IPS DF 6.9 (cell line): ENCODE results near the gene CTNNBL1.

Experiments
- DNase-seq: peaks from one replicate; pipeline ENCODE4 v3.0.0-alpha.2; 2013; ENCODE audit warnings: low read depth, low spot score
- H3K27ac ChIP-seq: one replicate; pipeline ENCODE4 v1.5.1; 2013; ENCODE audit warnings: low read length, control low read depth
- H3K27me3 ChIP-seq: 2 replicates; pipeline ENCODE4 v1.6.1; 2013; ENCODE audit warnings: mild to moderate bottlenecking, low read length; ENCODE audit not compliant: control insufficient read depth, insufficient read depth
- H3K36me3 ChIP-seq: 2 replicates; pipeline ENCODE4 v1.6.1; 2013; ENCODE audit warnings: low read length; ENCODE audit not compliant: control insufficient read depth, insufficient read depth
- H3K4me1 ChIP-seq: 2 replicates; pipeline ENCODE4 v1.6.1; 2013; ENCODE audit warnings: low read length; ENCODE audit not compliant: control insufficient read depth, insufficient read depth
- H3K4me3 ChIP-seq: 2 replicates; pipeline ENCODE4 v1.5.1; 2013; ENCODE audit warnings: mild to moderate bottlenecking, low read length
- H3K9me3 ChIP-seq: 2 replicates; pipeline ENCODE4 v1.6.1; 2013; ENCODE audit warnings: low read length, inconsistent platforms; ENCODE audit not compliant: control insufficient read depth, insufficient read depth
- WGBS: extraction: QIAGEN DNeasy Blood & Tissue Kit; methylation state at CpG from one replicate; pipeline ENCODE4 v1.1.7; 2013; ENCODE audit warnings: mixed read lengths, missing lambda C conversion rate; ENCODE audit not compliant: insufficient read length, insufficient coverage; 5-methylcytosine and 5-hydroxymethylcytosine counted together

The CTNNBL1 gene

DNA sequence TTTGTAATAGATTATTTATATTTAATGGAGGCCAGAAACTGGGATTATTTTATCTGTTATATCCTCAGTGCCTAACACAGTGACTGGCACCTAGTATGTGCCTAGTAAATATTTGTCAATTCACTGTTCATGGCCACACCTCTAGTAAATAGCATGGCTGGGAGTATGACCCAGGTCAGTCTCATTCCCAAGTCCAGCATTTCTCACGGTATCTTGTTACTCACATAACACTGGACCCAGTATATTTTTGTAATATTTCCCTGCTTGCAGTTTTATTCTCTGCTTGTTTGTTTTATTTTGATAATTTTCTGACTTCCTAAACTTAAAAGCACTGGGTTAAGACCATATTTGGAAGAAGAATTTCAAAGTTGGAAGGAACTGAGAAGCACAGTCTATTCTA is 47.7 kb downstream of the CTNNBL1 start:
- no CpG with 5 or more reads among the region's 1 CpG for WGBS

GRCh38 chr20:37742131-37742530 is 48.3 kb downstream of the CTNNBL1 start:
- Histone ChIP-seq H3K4me1 (no peaks in the 10 kb centered on the region), H3K4me3 (no peak overlapping the region), H3K9me3 (no peaks in the 10 kb centered on the region), H3K27ac (no peak overlapping the region), H3K36me3 (peaks cover 3% of the 10 kb centered on the region; the same call in 1 of the 2 replicates), H3K27me3 (no peaks in the 10 kb centered on the region)
- no CpG with 5 or more reads among the region's 2 CpGs for WGBS
- no peak for DNase-seq

More for the DNA sequence above, 47.7 kb downstream of the CTNNBL1 start:
- Histone ChIP-seq H3K9me3 (no peaks in the 10 kb centered on the region), H3K36me3 (peaks cover 3% of the 10 kb centered on the region; the same call in 1 of the 2 replicates), H3K27me3 (no peaks in the 10 kb centered on the region), H3K4me3 (no peak overlapping the region), H3K4me1 (no peaks in the 10 kb centered on the region), H3K27ac (no peak overlapping the region)
- no peak for DNase-seq

DNA sequence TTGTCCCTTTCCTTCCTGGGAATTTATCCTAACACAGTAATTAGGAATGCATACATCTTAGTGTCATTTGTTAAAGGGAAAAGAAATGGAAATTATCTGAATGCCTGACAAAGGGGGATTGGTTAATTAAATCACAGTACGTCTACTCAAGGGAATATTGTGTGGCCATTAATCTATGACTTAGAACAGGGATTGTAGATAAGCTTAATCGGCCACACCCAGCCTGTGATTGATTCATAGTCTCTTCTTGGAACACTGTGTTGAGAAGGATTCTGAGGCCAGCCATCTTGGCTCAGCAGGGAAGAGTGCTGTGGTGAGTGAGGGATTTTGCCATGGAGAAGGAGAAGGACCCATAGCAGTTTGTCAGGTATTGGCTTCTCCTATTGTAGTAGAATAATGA is 50.5 kb downstream of the CTNNBL1 start:
- H3K27me3 ChIP-seq = no peaks in the 10 kb centered on the region
- no CpG with 5 or more reads among the region's 2 CpGs for WGBS
- H3K4me1 ChIP-seq = no peaks in the 10 kb centered on the region
- no peak overlapping the region for H3K27ac ChIP-seq
- H3K9me3 ChIP-seq = no peaks in the 10 kb centered on the region
- DNase-seq = no peak
- no peaks in the 10 kb centered on the region for H3K36me3 ChIP-seq
- no peak overlapping the region for H3K4me3 ChIP-seq

DNA sequence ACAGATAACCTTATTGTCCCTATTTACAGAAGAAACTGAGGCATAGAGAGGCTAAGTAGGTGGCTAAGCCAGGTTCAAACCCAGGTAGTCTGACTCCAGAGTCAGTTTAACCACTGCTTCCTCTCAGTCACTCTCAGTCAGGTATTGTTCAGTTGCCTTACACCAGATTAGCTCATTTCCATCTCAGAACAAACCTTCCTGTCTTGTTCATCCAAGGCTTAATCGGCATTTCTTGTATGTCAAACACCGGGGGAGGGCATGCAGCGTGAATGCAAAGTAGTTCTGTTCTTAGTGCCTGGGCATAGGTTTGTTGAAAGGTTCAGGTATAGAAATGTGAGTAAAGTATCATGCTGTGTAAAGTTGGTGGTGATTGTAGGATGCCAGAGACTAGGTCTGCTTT is 51.7 kb downstream of the CTNNBL1 start:
- Histone ChIP-seq H3K9me3 (no peaks in the 10 kb centered on the region), H3K27ac (no peak overlapping the region), H3K4me3 (no peak overlapping the region), H3K36me3 (no peaks in the 10 kb centered on the region), H3K27me3 (no peaks in the 10 kb centered on the region), H3K4me1 (no peaks in the 10 kb centered on the region)
- WGBS = no CpG with 5 or more reads among the region's 3 CpGs
- DNase-seq = no peak

DNA sequence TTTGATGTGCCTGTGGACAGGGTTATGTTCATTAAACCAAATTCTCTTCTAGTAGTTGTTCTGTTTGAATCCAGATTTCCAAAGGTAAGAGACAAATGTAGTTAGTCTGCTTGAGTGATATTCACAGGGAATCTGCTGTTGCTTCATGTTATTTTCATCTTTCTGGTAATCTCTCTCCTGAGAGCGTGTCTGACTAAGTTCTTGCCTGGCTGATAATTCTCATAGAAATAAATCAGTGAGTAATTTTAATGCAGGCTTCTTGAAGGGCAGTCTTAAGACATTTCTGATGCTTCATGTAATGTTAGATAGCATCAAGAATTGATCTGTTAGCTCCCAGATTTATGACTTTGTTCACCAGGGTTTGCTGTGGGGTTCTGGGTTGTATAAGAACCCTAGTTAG is 54.2 kb downstream of the CTNNBL1 start:
- no CpG with 5 or more reads among the region's 1 CpG for WGBS
- H3K27ac ChIP-seq = no peak overlapping the region
- no peaks in the 10 kb centered on the region for H3K4me1 ChIP-seq
- H3K36me3 ChIP-seq = no peaks in the 10 kb centered on the region
- no peak for DNase-seq
- H3K27me3 ChIP-seq = no peaks in the 10 kb centered on the region
- H3K9me3 ChIP-seq = no peaks in the 10 kb centered on the region
- no peak overlapping the region for H3K4me3 ChIP-seq

GRCh38 chr20:37749218-37749617 is 55.4 kb downstream of the CTNNBL1 start:
- WGBS = no CpG with 5 or more reads among the region's 4 CpGs
- DNase-seq = no peak
- H3K4me3 ChIP-seq = no peak overlapping the region
- no peaks in the 10 kb centered on the region for H3K27me3 ChIP-seq
- no peaks in the 10 kb centered on the region for H3K4me1 ChIP-seq
- no peak overlapping the region for H3K27ac ChIP-seq
- H3K36me3 ChIP-seq = no peaks in the 10 kb centered on the region
- H3K9me3 ChIP-seq = no peaks in the 10 kb centered on the region

GRCh38 chr20:37749620-37750403 is 56.0 kb downstream of the CTNNBL1 start:
- Histone ChIP-seq H3K4me1 (no peaks in the 10 kb centered on the region), H3K36me3 (no peaks in the 10 kb centered on the region), H3K4me3 (no peak overlapping the region), H3K27ac (no peak overlapping the region), H3K9me3 (no peaks in the 10 kb centered on the region), H3K27me3 (no peaks in the 10 kb centered on the region)
- no CpG with 5 or more reads among the region's 8 CpGs for WGBS
- no peak for DNase-seq

- Histone ChIP-seq H3K27ac (no peak overlapping the region), H3K4me1 (no peaks in the 10 kb centered on the region), H3K9me3 (no peaks in the 10 kb centered on the region), H3K36me3 (no peaks in the 10 kb centered on the region), H3K27me3 (no peaks in the 10 kb centered on the region), H3K4me3 (no peak overlapping the region)
- no peak for DNase-seq
- no CpG with 5 or more reads among the region's 3 CpGs for WGBS
Observed at GRCh38 chr20:37755665-37756064, 61.8 kb downstream of the CTNNBL1 start.

DNA sequence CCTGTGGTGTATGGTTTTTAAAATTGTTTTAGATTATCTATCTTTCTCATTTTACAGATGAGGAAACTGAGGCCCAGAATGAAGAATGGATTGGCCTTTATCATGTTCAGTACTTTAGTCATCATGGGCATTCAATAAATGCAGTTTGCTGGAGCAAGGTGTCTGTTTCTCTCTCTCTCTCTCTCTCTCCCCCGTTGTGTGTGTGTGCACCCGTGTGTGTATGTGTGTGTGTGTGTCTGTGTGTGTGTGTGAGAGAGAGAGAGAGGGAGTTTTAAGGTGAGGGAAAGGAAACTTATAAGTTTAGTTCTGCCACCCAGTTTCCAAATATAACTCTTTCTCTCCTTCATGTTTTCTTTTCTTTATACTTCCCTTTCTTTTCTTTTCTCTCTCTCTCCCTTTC is 62.4 kb downstream of the CTNNBL1 start:
- no CpG with 5 or more reads among the region's 2 CpGs for WGBS

GRCh38 chr20:37757550-37757949 is 63.7 kb downstream of the CTNNBL1 start:
- DNase-seq = no peak
- Histone ChIP-seq H3K27ac (no peak overlapping the region), H3K36me3 (no peaks in the 10 kb centered on the region), H3K4me1 (no peaks in the 10 kb centered on the region), H3K4me3 (no peak overlapping the region), H3K9me3 (no peaks in the 10 kb centered on the region), H3K27me3 (no peaks in the 10 kb centered on the region)
- no CpG with 5 or more reads among the region's 6 CpGs for WGBS

More for the DNA sequence above, 62.4 kb downstream of the CTNNBL1 start:
- Histone ChIP-seq H3K36me3 (no peaks in the 10 kb centered on the region), H3K4me1 (no peaks in the 10 kb centered on the region), H3K4me3 (no peak overlapping the region), H3K9me3 (no peaks in the 10 kb centered on the region), H3K27ac (no peak overlapping the region), H3K27me3 (no peaks in the 10 kb centered on the region)
- no peak for DNase-seq

DNA sequence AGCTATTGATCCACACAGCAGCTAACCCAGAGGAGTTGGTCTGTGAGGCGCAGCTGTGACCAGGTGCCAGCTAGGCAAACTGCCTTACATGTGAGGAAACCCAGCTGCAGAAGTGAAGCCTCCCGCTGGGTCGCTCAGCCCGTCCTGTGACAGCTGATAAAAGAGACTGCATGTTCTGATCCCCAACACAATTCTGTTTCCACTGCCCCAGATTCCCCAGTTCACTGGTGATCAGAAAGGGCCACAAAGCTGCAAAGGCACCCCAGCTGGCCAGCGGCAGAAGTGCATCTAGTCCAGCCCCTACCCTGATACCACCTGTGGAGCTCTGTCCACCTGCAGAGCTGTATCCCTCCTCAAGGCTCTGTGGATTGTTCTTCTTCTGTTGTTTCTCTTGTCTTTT is 64.5 kb downstream of the CTNNBL1 start:
- Histone ChIP-seq H3K9me3 (no peaks in the 10 kb centered on the region), H3K4me3 (no peak overlapping the region), H3K27me3 (no peaks in the 10 kb centered on the region), H3K27ac (no peak overlapping the region), H3K36me3 (no peaks in the 10 kb centered on the region), H3K4me1 (no peaks in the 10 kb centered on the region)
- no CpG with 5 or more reads among the region's 5 CpGs for WGBS
- peak; percentile 11 for DNase-seq
